Breast epithelium (tissue), 3 donors: Measurements from ENCODE around the gene LALBA.
"Not testable (repeated sequence)": the region's sequence is repeated elsewhere in the genome, so short reads cannot be mapped to it uniquely, and the experiment has no call there.

Experiments
- CTCF ChIP-seq, 3 donors: fragments of 450-650 bp; IDR thresholded peaks; one replicate each; pipeline ENCODE4 v1.5.1; 2016 to 2017; ENCODE audit warnings: antibody characterized with exemption in 3 of 3, mild to moderate bottlenecking in 3 of 3, moderate library complexity in 3 of 3
- POLR2AphosphoS5 ChIP-seq, 3 donors: sonication (generic); formaldehyde crosslinking; IDR thresholded peaks; one replicate each; pipeline ENCODE4 v1.6.1; 2017; ENCODE audit warnings: antibody characterized with exemption in 3 of 3

GRCh38 chr12:48553666-48554343 is 16.0 kb downstream of the LALBA start:
- TF ChIP-seq CTCF, POLR2AphosphoS5 (IDR thresholded peaks at IDR 0.05): not testable (repeated sequence)
